DND-41 (cell line): ENCODE results near the gene REN.

Experiments used
- ATAC-seq: fragments of 200-7000 bp; cut with Tn5 transposase; 3 replicates; pipeline ENCODE4 v1.9.1; 2021; ENCODE audit warnings: low read depth; ENCODE audit not compliant: insufficient read depth
- DNase-seq: peaks from one replicate; pipeline ENCODE4 v3.0.0-alpha.2; 2020
- H2AFZ ChIP-seq: 2 replicates; pipeline ENCODE4 v1.6.0; 2012; ENCODE audit warnings: low read depth, low read length
- H3K27ac ChIP-seq: 2 replicates; pipeline ENCODE4 v1.5.1; 2012; ENCODE audit warnings: low read length, inconsistent platforms
- H3K27me3 ChIP-seq: fragments of 200-600 bp; sonication (generic); 2 replicates; pipeline ENCODE4 v1.6.0; 2012; ENCODE audit warnings: low read length, mild to moderate bottlenecking, inconsistent platforms; ENCODE audit not compliant: insufficient read depth, poor library complexity
- H3K36me3 ChIP-seq: 2 replicates; pipeline ENCODE4 v1.5.1; 2012; ENCODE audit warnings: low read length, inconsistent platforms; ENCODE audit not compliant: insufficient read depth
- H3K4me1 ChIP-seq: 2 replicates; pipeline ENCODE4 v1.5.1; 2012; ENCODE audit warnings: mild to moderate bottlenecking, low read length; ENCODE audit not compliant: insufficient read depth
- H3K4me2 ChIP-seq: 2 replicates; pipeline ENCODE4 v1.6.0; 2012; ENCODE audit warnings: mild to moderate bottlenecking, moderate library complexity, low read length, inconsistent platforms; ENCODE audit not compliant: insufficient read depth
- H3K4me3 ChIP-seq, 2 experiments: fragments of 200-600 bp in 1 of 2; shearing (Covaris generic) in 1 of 2; 2 replicates each; pipeline ENCODE4 v1.5.1; 2012 to 2016; ENCODE audit warnings: inconsistent platforms in 2 of 2, low read length in 2 of 2, mild to moderate bottlenecking in 2 of 2, low read depth in 1 of 2, moderate library complexity in 1 of 2
- H3K79me2 ChIP-seq: 2 replicates; pipeline ENCODE4 v1.6.0; 2012; ENCODE audit warnings: low read length, inconsistent platforms; ENCODE audit not compliant: insufficient read depth
- H3K9ac ChIP-seq: 2 replicates; pipeline ENCODE4 v1.6.0; 2012; ENCODE audit warnings: low read depth, mild to moderate bottlenecking, inconsistent platforms, low read length, moderate library complexity
- H3K9me3 ChIP-seq: 2 replicates; pipeline ENCODE4 v1.5.1; 2012; ENCODE audit warnings: low read length, moderate library complexity, mild to moderate bottlenecking, inconsistent platforms; ENCODE audit not compliant: insufficient read depth, severe bottlenecking
- H4K20me1 ChIP-seq: 2 replicates; pipeline ENCODE4 v1.6.0; 2012; ENCODE audit warnings: low read length; ENCODE audit not compliant: insufficient read depth
- CTCF ChIP-seq: IDR thresholded peaks from 2 replicates; pipeline ENCODE4 v1.5.1; 2012; ENCODE audit warnings: borderline replicate concordance, low read length, moderate library complexity, mild to moderate bottlenecking; ENCODE audit not compliant: poor library complexity, severe bottlenecking; ENCODE audit errors: extremely low read depth
- EZH2 ChIP-seq: IDR thresholded peaks from 3 replicates; pipeline ENCODE4 v1.6.1; 2012; ENCODE audit warnings: borderline replicate concordance, low read depth, mild to moderate bottlenecking, moderate library complexity, low read length, inconsistent platforms; ENCODE audit not compliant: severe bottlenecking

Gene REN

DNA sequence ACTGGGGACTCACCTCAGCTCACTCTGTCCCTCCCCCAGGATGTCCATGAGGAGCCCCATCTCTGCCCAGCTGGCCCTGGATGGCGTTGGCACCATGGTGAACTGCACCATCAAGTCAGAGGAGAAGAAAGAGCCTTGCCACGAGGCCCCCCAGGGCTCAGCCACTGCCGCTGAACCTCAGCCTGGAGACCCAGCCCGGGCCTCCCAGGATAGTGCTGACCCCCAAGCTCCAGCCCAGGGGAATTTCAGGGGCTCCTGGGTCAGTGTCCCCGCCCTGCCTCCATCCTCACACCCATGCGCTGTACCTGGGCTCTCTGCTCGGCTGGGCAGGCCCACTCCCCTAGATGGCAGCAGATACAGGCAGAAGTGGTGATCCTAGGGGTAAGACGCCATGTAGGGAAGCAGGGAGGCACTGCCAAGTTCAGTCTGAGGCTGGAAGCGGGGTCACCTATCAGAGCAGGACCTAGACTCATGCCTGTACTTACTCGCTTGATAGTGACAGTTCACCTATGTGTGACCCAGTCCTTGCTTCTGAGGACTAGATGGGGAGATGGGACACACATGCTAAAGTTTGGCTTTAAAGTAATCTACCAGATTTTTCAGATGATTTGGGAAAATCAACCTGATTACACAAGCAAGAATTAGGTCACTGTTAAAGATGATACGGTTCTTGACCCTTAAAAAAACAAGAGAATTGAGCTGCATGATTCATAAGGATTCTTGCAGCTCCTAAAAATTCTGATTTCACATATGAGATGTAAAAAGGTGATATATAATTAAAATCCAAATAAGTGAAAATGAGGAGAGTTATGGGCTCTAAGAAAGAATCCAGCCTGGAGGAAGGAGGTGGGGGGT is 53.0 kb downstream of the REN start:
- Histone ChIP-seq H2AFZ (no peak overlapping the region), H3K9ac (no peak overlapping the region), H3K27me3 (no peaks in the 10 kb centered on the region), H3K4me2 (no peak overlapping the region), H3K27ac (no peak overlapping the region), H3K36me3 (no peaks in the 10 kb centered on the region), H3K79me2 (no peaks in the 10 kb centered on the region), H3K9me3 (no peaks in the 10 kb centered on the region), H3K4me1 (no peaks in the 10 kb centered on the region), H3K4me3 (no peak overlapping the region), H4K20me1 (no peaks in the 10 kb centered on the region)
- no peak for ATAC-seq
- TF ChIP-seq CTCF (peak; percentile 10), EZH2 (no peak)
- no peak for DNase-seq

DNA sequence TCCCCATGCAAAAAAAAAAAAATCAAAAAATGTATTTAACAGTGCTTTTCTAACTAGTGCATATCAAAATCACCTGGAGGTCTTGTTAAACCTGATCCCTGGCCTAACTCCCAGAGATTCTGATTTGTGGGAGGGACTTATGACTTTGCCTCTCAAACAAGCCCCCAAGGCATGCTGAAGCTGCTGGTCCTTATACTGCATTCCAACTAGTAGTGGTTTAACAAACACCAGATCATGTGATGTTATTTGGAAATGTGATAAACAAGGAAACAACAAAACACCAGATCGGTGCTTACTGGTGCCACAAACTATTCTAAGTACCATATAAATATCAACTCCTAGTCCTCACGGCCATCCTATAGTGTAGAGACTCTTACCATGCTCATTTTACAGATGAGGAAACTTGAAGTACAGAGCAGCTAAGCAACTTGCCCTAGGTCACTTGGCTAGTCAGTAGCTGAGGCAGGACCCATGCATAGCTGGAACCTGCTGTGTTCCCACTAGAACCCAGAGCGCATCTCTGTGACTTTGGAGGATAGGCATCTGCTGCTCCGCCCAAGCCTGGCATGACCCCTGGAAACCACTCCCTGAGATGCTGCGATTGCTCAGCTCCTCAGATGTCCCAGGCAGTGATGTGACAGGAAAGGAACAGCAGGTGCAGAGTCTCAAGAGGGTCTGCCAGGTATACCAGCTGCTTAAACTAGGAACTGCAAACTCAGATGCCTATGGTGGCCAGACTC is 55.1 kb downstream of the REN start:
- Histone ChIP-seq H3K27me3 (no peaks in the 10 kb centered on the region), H3K36me3 (no peaks in the 10 kb centered on the region), H3K27ac (no peak overlapping the region), H3K4me1 (no peaks in the 10 kb centered on the region), H3K9ac (no peak overlapping the region), H4K20me1 (no peaks in the 10 kb centered on the region), H3K79me2 (no peaks in the 10 kb centered on the region), H3K9me3 (no peaks in the 10 kb centered on the region), H3K4me2 (no peak overlapping the region), H3K4me3 (no peak overlapping the region), H2AFZ (no peak overlapping the region)
- no peak for TF ChIP-seq CTCF
- no peak for TF ChIP-seq EZH2
- no peak for DNase-seq
- no peak for ATAC-seq

- no peak for ATAC-seq
- no peak overlapping the region for H3K4me3 ChIP-seq
Measured at GRCh38 chr1:204108312-204109141, 57.6 kb downstream of the REN start.

More at GRCh38 chr1:204108312-204109141, 57.6 kb downstream of the REN start:
- no peak overlapping the region for H2AFZ ChIP-seq
- no peaks in the 10 kb centered on the region for H3K36me3 ChIP-seq
- no peaks in the 10 kb centered on the region for H3K9me3 ChIP-seq
- H3K27ac ChIP-seq: no peak overlapping the region
- no peaks in the 10 kb centered on the region for H4K20me1 ChIP-seq
- TF ChIP-seq EZH2 (no peak), CTCF (no peak)
- no peaks in the 10 kb centered on the region for H3K27me3 ChIP-seq
- H3K4me1 ChIP-seq: peaks cover 15% of the 10 kb centered on the region
- H3K4me2 ChIP-seq: no peak overlapping the region
- no peak overlapping the region for H3K9ac ChIP-seq
- no peaks in the 10 kb centered on the region for H3K79me2 ChIP-seq
- DNase-seq: no peak
